ENCODE measurements around the gene PPIL6. TPM values are rescaled to one million over a fixed set of nuclear protein-coding genes. Genes with fewer than 3 reads are reported as not detected.

PPIL6 gene
- total and polyA plus RNA-seq, 2 experiments from 2014 or later: 1.7 TPM

- no peaks in the 10 kb centered on the region for H3K27me3 ChIP-seq (ENCODE audit: insufficient read depth)
- H3K4me2 ChIP-seq: no peak overlapping the region
- H3F3A ChIP-seq (replicated peaks; ENCODE audit: low read depth): no peaks in the 10 kb centered on the region
- no peaks in the 10 kb centered on the region for H4K20me1 ChIP-seq (replicated peaks; ENCODE audit: insufficient read depth)
- H3K27ac Mint-ChIP-seq: no peak overlapping the region
- no peaks in the 10 kb centered on the region for H3K4me1 Mint-ChIP-seq
- no peaks in the 10 kb centered on the region for H3K36me3 ChIP-seq (ENCODE audit: insufficient read depth)
- H3K9me2 ChIP-seq (ENCODE audit: insufficient read depth): no peaks in the 10 kb centered on the region
- no peak for TF ChIP-seq ZNF462 (CRISPR knock-in tag; IDR thresholded peaks at IDR 0.05)
- TF ChIP-seq NANOG (IDR thresholded peaks at IDR 0.05; ENCODE audit: borderline replicate concordance): no peak
- TF ChIP-seq CREB1 (CRISPR knock-in tag; IDR thresholded peaks at IDR 0.05; ENCODE audit: low read depth): no peak
- TF ChIP-seq EZH2phosphoT487 (IDR thresholded peaks at IDR 0.05; ENCODE audit: unreplicated experiment): no peak
- TF ChIP-seq ZNF114 (CRISPR knock-in tag; IDR thresholded peaks at IDR 0.05): no peak
- TF ChIP-seq ETS1 (IDR thresholded peaks at IDR 0.05): no peak
- TF ChIP-seq REST (IDR thresholded peaks at IDR 0.05; ENCODE audit: unreplicated experiment): no peak
- no peak for TF ChIP-seq JUNB (IDR thresholded peaks at IDR 0.05; ENCODE audit: unreplicated experiment)
- no peaks in the 10 kb centered on the region for H3K4me1 ChIP-seq (ENCODE audit: insufficient read depth)
- ATAC-seq (no peak), DNase-seq (ENCODE audit: low spot score) (no peak)
- no peaks in the 10 kb centered on the region for H3K27me3 Mint-ChIP-seq (ENCODE audit: insufficient read depth, low read depth, poor library complexity)
- no peak overlapping the region for H3K4me3 Mint-ChIP-seq
- no peaks in the 10 kb centered on the region for H3K9me3 Mint-ChIP-seq
- no peak overlapping the region for H3K4me3 ChIP-seq
- H3K79me2 ChIP-seq (replicated peaks; ENCODE audit: insufficient read depth): no peaks in the 10 kb centered on the region
- H3K27ac ChIP-seq (ENCODE audit: low read depth): no peak overlapping the region
- no peak overlapping the region for H2AFZ ChIP-seq
- no peaks in the 10 kb centered on the region for H3K36me3 Mint-ChIP-seq (ENCODE audit: low read depth)
These were observed 10.9 kb downstream of the PPIL6 start for GRCh38 chr6:109429496-109429895.
